ENCODE data around the gene NBEA.

The NBEA gene

GRCh38 chr13:35479706-35480105 is 537.6 kb downstream of the NBEA start:
- H3K27ac ChIP-seq = no peak overlapping the region
- no peak for TF ChIP-seq ZFX (IDR thresholded peaks at IDR 0.05)
- TF ChIP-seq, protein P1, sequence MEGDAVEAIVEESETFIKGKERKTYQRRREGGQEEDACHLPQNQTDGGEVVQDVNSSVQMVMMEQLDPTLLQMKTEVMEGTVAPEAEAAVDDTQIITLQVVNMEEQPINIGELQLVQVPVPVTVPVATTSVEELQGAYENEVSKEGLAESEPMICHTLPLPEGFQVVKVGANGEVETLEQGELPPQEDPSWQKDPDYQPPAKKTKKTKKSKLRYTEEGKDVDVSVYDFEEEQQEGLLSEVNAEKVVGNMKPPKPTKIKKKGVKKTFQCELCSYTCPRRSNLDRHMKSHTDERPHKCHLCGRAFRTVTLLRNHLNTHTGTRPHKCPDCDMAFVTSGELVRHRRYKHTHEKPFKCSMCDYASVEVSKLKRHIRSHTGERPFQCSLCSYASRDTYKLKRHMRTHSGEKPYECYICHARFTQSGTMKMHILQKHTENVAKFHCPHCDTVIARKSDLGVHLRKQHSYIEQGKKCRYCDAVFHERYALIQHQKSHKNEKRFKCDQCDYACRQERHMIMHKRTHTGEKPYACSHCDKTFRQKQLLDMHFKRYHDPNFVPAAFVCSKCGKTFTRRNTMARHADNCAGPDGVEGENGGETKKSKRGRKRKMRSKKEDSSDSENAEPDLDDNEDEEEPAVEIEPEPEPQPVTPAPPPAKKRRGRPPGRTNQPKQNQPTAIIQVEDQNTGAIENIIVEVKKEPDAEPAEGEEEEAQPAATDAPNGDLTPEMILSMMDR (conservative IDR thresholded peaks at IDR 0.05) = no peak

DNA sequence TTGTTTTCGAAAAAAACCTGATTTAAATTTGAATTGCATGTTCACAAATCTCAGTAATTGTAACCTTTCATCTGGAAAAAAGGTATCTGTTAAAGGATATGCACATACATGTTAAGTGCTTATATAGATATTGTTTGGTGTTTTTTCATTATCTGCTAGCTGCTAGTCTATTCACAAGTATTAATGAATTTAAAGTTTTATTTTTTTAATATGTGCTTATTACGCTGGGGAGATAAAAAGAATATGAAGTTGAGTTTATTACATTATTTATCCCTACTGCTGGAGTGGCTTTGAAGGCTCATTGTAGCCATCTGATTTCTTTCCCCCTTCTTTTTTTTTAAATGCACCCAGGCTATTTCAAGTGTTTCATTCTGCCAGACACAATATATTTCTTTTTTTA is 538.3 kb downstream of the NBEA start:
- no peak overlapping the region for H3K27ac ChIP-seq
- TF ChIP-seq, protein P1 (conservative IDR thresholded peaks at IDR 0.05) = no peak
- TF ChIP-seq ZFX (IDR thresholded peaks at IDR 0.05) = no peak

- TF ChIP-seq, protein P1 (conservative IDR thresholded peaks at IDR 0.05) = no peak
- no peak for TF ChIP-seq ZFX (IDR thresholded peaks at IDR 0.05)
- no peak overlapping the region for H3K27ac ChIP-seq
Observed at GRCh38 chr13:35481777-35482176, 539.7 kb downstream of the NBEA start.

GRCh38 chr13:35482527-35482926 is 540.5 kb downstream of the NBEA start:
- TF ChIP-seq, protein P1 (conservative IDR thresholded peaks at IDR 0.05) = no peak
- TF ChIP-seq ZFX (IDR thresholded peaks at IDR 0.05) = no peak
- H3K27ac ChIP-seq = no peak overlapping the region

- no peak for TF ChIP-seq ZFX (IDR thresholded peaks at IDR 0.05)
- TF ChIP-seq, protein P1 (conservative IDR thresholded peaks at IDR 0.05) = no peak
- no peak overlapping the region for H3K27ac ChIP-seq
Observed at GRCh38 chr13:35483761-35484160, 541.7 kb downstream of the NBEA start.

GRCh38 chr13:35484384-35484783 is 542.3 kb downstream of the NBEA start:
- H3K27ac ChIP-seq = no peak overlapping the region
- TF ChIP-seq, protein P1 (conservative IDR thresholded peaks at IDR 0.05) = no peak
- TF ChIP-seq ZFX (IDR thresholded peaks at IDR 0.05) = no peak

- H3K27ac ChIP-seq = no peak overlapping the region
- TF ChIP-seq, protein P1 (conservative IDR thresholded peaks at IDR 0.05) = no peak
- TF ChIP-seq ZFX (IDR thresholded peaks at IDR 0.05) = no peak
Observed at GRCh38 chr13:35485424-35485823, 543.4 kb downstream of the NBEA start.
